ENCODE data around the gene PWWP2B. TPM values are rescaled to one million over a fixed set of nuclear protein-coding genes. Genes with fewer than 3 reads are reported as not detected.

The PWWP2B gene
- polyA plus RNA-seq, 2 of the 4 experiments (the other 2 are of a cell fraction): 2.8 to 7.3 TPM

- Histone ChIP-seq H3K9me3 (no peaks in the 10 kb centered on the region), H3K4me1 (peaks cover 27% of the 10 kb centered on the region), H3K27ac (peak overlapping the region; percentile 98 to 99), H3K4me2 (peak overlapping the region; percentile 98), H3K4me3 (peak overlapping the region; percentile 100)
- DNase-seq (ENCODE audit: low read depth in 1 of 2, low spot score in 1 of 2): peak in 1 of 2 experiments; percentile 47
- ChIA-PET CTCF (interaction anchor here (0.5 to 1.7 kb wide), 4 partner anchors 13 to 79 kb away, joined by 3 to 4 read pairs (median 3); no protein-coding TSS in a partner anchor), POLR2A (no interaction called here)
- WGBS (ENCODE audit: missing lambda C conversion rate): 31% methylated on average over 28 of the region's 40 CpGs
- ATAC-seq: peak; percentile 16 to 45; a peak in 3 of 6 replicates
- no peak for FAIRE-seq
- TF ChIP-seq JUN (IDR thresholded peaks at IDR 0.05) (no peak), GATA3 (IDR thresholded peaks at IDR 0.05; ENCODE audit: borderline replicate concordance) (0 out of 2 replicates have a peak, but pooled peaks have one; percentile 36), CHD4 (IDR thresholded peaks at IDR 0.05; ENCODE audit: borderline replicate concordance) (no peak), ZC3H11A (IDR thresholded peaks at IDR 0.05) (no peak), EP300 (IDR thresholded peaks at IDR 0.05) (no peak), RNF2 (IDR thresholded peaks at IDR 0.05; ENCODE audit: borderline replicate concordance, low read depth) (no peak), BHLHE40 (IDR thresholded peaks at IDR 0.05; ENCODE audit: low read depth, low read length) (no peak), HMGXB4 (CRISPR knock-in tag; IDR thresholded peaks at IDR 0.05; ENCODE audit: borderline replicate concordance) (no peak), RAD21 (conservative IDR thresholded peaks at IDR 0.05 in 1 of 2, IDR thresholded peaks at IDR 0.05 in 1 of 2) (no peak), ATOH8 (CRISPR knock-in tag; IDR thresholded peaks at IDR 0.05; ENCODE audit: low read depth) (no peak), HES2 (IDR thresholded peaks at IDR 0.05) (no peak), CBX8 (IDR thresholded peaks at IDR 0.05) (no peak), NPAS2 (CRISPR knock-in tag; IDR thresholded peaks at IDR 0.05; ENCODE audit: borderline replicate concordance) (no peak), REST (IDR thresholded peaks at IDR 0.05) (no peak), FOXS1 (CRISPR knock-in tag; IDR thresholded peaks at IDR 0.05) (no peak), E2F6 (IDR thresholded peaks at IDR 0.05; ENCODE audit: borderline replicate concordance, low read depth) (no peak), CTCF (IDR thresholded peaks at IDR 0.05) (no peak), ESRRA (IDR thresholded peaks at IDR 0.05; ENCODE audit: borderline replicate concordance, low read length) (no peak), BCL3 (IDR thresholded peaks at IDR 0.05) (no peak), ZSCAN20 (CRISPR knock-in tag; IDR thresholded peaks at IDR 0.05) (no peak), ELK1 (IDR thresholded peaks at IDR 0.05; ENCODE audit: low read depth, low read length) (no peak), TP53 (CRISPR knock-in tag; IDR thresholded peaks at IDR 0.05) (no peak), EHMT2 (IDR thresholded peaks at IDR 0.05; ENCODE audit: low read depth) (no peak), FOSL2 (IDR thresholded peaks at IDR 0.05) (no peak), FOSL2 (CRISPR knock-in tag; IDR thresholded peaks at IDR 0.05) (0 out of 2 replicates have a peak, but pooled peaks have one; percentile 16), HOXB13 (CRISPR knock-in tag; IDR thresholded peaks at IDR 0.05; ENCODE audit: low read depth) (no peak)
Measured at GRCh38 chr10:132397671-132398565, 918 bp downstream of the PWWP2B start.
